Effector memory CD4-positive, alpha-beta T cell (primary cell): ENCODE measurements around the gene UVRAG.

Experiments used
- DNase-seq, 3 donors: peaks; one replicate each; pipeline ENCODE4 v3.0.0-alpha.2; 2020
- H3K27ac ChIP-seq: 2 replicates; pipeline ENCODE4 v1.7.0; 2013; ENCODE audit warnings: mild to moderate bottlenecking, low read length, moderate library complexity; ENCODE audit not compliant: insufficient read depth, poor library complexity, severe bottlenecking
- H3K27me3 ChIP-seq: replicated peaks from 2 replicates; pipeline ENCODE4 v1.7.0; 2013; ENCODE audit warnings: mild to moderate bottlenecking, low read length; ENCODE audit not compliant: insufficient read depth, control insufficient read depth, poor library complexity, severe bottlenecking
- H3K36me3 ChIP-seq: 2 replicates; pipeline ENCODE4 v1.7.0; 2013; ENCODE audit warnings: mild to moderate bottlenecking, low read length, moderate library complexity; ENCODE audit not compliant: control insufficient read depth, insufficient read depth
- H3K4me1 ChIP-seq: 2 replicates; pipeline ENCODE4 v1.7.0; 2013; ENCODE audit warnings: low read length, mild to moderate bottlenecking; ENCODE audit not compliant: control insufficient read depth, insufficient read depth, poor library complexity, severe bottlenecking
- H3K4me3 ChIP-seq: 2 replicates; pipeline ENCODE4 v1.7.0; 2013; ENCODE audit warnings: low read length, low read depth, mild to moderate bottlenecking; ENCODE audit not compliant: insufficient read depth, poor library complexity, severe bottlenecking
- H3K9me3 ChIP-seq: 2 replicates; pipeline ENCODE4 v1.7.0; 2013; ENCODE audit warnings: mild to moderate bottlenecking, low read length, moderate library complexity; ENCODE audit not compliant: control insufficient read depth

UVRAG gene

DNA sequence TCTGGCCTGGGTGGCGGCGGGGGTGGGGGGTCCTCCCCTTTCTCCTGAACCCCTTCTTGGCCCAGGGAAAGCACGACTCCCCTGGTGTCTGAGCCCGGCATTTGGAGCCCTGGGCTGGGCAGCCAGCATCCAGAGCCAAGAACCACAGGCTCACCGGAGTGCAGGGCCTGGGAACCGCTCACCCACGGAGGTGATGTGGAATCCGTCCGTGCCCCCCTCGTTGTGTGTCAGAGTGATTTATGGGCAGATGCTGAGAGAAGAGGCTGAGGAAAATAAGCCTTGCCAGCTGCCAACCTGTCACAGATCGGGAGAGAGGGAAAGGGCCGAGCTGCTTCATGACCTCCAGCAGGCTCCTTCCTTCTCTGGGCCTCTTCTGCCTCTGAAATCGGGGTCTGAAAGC, 357.6 kb downstream of the UVRAG start:
- no peaks in the 10 kb centered on the region for H3K27me3 ChIP-seq
- H3K36me3 ChIP-seq = no peaks in the 10 kb centered on the region
- no peaks in the 10 kb centered on the region for H3K9me3 ChIP-seq
- no peak overlapping the region for H3K4me3 ChIP-seq
- H3K27ac ChIP-seq = no peak overlapping the region
- DNase-seq = no peak
- no peaks in the 10 kb centered on the region for H3K4me1 ChIP-seq

DNA sequence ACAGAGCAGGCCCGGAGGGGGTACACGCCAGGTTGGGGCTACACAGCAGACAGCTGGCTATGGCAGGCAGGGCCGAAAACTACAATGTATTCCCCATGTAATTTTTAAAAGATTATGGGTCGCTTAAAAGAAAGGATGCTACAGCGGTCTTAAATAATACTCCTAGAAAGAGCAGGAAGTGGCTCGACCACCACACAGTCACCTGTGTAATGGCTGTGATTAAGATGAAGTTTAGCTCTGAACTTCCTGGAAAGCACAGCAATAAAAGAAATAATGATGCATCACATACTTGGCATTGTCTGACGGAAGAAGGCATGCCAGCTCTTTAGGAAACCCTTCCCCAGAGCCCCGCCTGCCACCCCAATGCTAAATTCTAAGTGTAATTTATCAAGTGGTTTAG, 358.7 kb downstream of the UVRAG start:
- Histone ChIP-seq H3K36me3 (no peaks in the 10 kb centered on the region), H3K27ac (no peak overlapping the region), H3K27me3 (no peaks in the 10 kb centered on the region), H3K9me3 (no peaks in the 10 kb centered on the region), H3K4me1 (no peaks in the 10 kb centered on the region), H3K4me3 (no peak overlapping the region)
- DNase-seq = no peak

DNA sequence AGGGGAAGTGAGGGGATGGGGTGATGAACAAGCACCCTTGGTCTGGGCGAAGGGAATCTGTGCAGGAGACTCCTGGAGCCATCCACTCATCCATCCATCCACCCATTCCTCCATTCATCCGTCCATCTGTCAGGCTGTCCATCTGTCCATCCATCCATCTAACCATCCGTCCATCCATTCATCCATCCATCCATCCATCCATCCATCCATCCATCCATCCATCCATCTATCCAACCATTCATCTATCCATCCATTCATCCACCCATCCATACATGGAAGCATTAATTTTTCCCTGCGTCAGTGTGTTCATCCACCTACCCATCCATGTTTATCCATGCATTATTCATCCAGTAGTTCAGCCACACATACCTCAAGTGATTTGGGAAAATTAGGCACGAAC, 359.3 kb downstream of the UVRAG start:
- no peaks in the 10 kb centered on the region for H3K9me3 ChIP-seq
- no peak overlapping the region for H3K27ac ChIP-seq
- no peaks in the 10 kb centered on the region for H3K36me3 ChIP-seq
- no peaks in the 10 kb centered on the region for H3K4me1 ChIP-seq
- H3K4me3 ChIP-seq = no peak overlapping the region
- H3K27me3 ChIP-seq = no peaks in the 10 kb centered on the region
- DNase-seq = no peak

DNA sequence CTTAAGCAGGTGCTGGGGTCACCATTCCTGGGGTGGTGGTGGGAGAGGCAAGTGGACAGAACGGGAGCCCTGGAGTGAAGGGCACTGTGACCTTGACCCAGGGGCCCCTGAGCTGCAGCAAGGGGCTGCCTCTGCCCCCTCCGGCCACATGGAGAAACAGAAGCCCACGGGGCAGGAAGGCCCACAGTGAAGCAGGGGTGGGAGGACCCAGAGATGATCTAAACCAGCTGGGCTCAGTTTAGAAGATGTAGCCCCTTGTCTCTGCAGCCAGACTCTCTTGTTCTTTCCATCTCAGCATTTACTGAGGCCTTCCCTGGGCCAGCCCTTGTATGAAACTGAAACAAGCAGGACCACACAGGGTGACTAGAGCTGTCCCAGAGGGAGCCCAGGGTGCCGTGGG, 360.8 kb downstream of the UVRAG start:
- H3K36me3 ChIP-seq = no peaks in the 10 kb centered on the region
- no peak for DNase-seq
- no peaks in the 10 kb centered on the region for H3K9me3 ChIP-seq
- H3K4me3 ChIP-seq = no peak overlapping the region
- no peaks in the 10 kb centered on the region for H3K4me1 ChIP-seq
- no peak overlapping the region for H3K27ac ChIP-seq
- no peaks in the 10 kb centered on the region for H3K27me3 ChIP-seq

DNA sequence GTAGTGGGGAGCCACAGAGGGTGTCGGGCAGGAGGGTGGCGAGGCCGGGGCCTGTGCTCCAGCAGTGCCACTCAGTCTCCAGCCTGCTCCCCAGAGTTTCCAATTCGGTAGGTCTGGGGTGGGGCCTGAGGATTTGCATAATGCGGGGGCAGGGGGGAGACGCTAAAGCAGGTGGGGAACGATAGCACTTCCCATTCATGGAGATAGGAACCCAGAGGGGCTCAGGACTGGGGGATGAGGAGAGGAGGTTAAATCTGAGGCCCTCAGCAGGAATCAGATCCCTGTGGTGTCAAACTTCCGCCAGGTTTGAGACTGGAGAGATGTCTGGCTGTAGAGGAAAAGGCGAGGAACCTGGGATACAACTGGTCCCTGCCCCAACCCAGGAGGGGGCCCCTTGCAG, 361.5 kb downstream of the UVRAG start:
- Histone ChIP-seq H3K4me3 (no peak overlapping the region), H3K4me1 (no peaks in the 10 kb centered on the region), H3K27me3 (no peaks in the 10 kb centered on the region), H3K9me3 (no peaks in the 10 kb centered on the region), H3K27ac (no peak overlapping the region), H3K36me3 (no peaks in the 10 kb centered on the region)
- DNase-seq = no peak

DNA sequence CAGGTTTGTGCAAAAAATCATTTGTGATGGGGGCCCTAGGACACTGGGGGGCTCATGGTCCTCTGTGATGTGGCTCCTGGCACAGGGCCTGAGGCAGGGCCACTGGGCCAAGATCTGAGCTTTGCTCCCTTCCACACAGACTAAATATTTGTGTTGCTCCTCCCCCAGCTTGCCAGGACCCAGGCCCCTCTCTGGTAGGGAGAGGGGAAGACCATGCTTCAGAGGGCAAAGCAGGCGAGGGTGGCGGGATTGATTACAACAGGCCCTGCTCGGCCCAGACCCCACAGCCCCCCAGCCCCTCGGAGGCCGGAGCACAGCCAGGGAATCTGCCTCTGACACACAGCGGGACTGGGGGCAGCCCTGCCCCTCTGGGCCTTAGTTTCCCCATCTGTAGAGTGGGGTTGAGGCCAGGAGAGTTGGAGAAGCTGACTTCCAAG, 362.3 kb downstream of the UVRAG start:
- no peak overlapping the region for H3K27ac ChIP-seq
- no peak overlapping the region for H3K4me3 ChIP-seq
- no peaks in the 10 kb centered on the region for H3K27me3 ChIP-seq

DNA sequence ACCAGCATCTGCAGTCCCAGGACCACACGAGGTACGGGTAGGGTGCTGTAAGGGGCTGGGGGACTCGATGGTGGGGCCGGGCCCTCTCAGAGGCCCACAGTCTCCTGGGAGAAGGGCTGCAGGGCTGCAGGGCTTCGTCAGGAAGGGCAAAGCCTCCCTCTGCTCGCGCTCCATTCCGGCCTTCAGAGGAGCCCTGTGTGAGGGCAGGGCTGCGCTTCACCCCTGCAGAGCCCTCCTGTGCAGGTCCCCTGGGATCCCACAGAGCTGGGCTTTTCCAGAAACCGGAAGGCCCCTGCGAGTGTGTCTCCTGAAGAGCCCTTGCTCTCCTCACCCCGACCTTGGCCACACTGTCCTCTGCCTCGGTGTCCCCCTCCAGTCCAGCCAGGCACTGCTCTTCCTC, 364.1 kb downstream of the UVRAG start:
- H3K36me3 ChIP-seq = no peaks in the 10 kb centered on the region
- no peak for DNase-seq
- H3K9me3 ChIP-seq = no peaks in the 10 kb centered on the region
- H3K4me1 ChIP-seq = no peaks in the 10 kb centered on the region
- no peak overlapping the region for H3K27ac ChIP-seq
- no peaks in the 10 kb centered on the region for H3K27me3 ChIP-seq
- H3K4me3 ChIP-seq = no peak overlapping the region

More for the DNA sequence above, 362.3 kb downstream of the UVRAG start:
- H3K9me3 ChIP-seq = no peaks in the 10 kb centered on the region
- H3K36me3 ChIP-seq = no peaks in the 10 kb centered on the region
- DNase-seq = no peak
- H3K4me1 ChIP-seq = no peaks in the 10 kb centered on the region

DNA sequence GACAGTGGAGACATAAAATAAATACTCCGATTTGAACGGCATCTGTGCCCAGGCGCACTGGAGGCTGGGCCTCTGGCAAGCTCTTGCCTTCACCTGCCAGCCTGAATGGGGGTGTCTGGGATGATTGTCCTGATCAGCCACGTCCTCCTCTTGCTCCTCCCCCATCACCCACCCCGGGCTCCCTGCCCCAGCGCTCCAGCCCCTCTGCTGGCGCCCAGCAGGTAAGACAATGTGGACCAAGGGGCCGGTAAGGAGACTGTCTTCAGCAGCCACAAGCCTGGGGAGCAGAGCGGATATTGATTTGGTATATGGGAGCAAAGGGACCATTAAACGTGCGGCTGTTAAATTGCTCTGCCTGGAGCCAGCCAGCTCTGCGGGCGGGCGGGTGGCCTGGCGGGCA, 366.4 kb downstream of the UVRAG start:
- Histone ChIP-seq H3K27me3 (no peaks in the 10 kb centered on the region), H3K9me3 (no peaks in the 10 kb centered on the region)
- DNase-seq = no peak

DNA sequence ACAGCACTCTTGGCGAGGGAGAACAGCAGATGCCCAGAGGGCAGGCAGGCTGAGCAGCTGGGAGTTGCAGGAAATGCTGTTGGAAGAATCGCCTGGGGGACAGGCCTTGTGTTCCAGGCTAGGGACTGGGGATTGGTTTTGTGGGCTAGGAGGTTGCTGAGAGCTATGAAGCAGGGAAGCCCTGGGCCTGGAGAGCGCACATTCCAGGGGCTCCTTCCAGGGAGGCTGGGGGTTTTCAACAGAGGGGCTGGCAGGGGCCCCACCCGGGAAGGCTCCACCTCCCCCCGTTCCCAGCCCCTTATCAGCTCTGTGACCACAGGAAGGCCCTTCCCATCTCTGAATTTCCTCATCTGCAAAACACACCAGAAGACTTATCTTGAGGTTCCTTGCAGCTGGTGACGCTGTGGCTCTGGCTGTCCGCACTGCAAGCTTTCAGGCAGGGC, 369.6 kb downstream of the UVRAG start:
- Histone ChIP-seq H3K27me3 (no peaks in the 10 kb centered on the region), H3K4me1 (no peaks in the 10 kb centered on the region), H3K4me3 (no peak overlapping the region), H3K9me3 (no peaks in the 10 kb centered on the region), H3K27ac (no peak overlapping the region), H3K36me3 (no peaks in the 10 kb centered on the region)
- DNase-seq = no peak

More for the DNA sequence above, 366.4 kb downstream of the UVRAG start:
- Histone ChIP-seq H3K36me3 (no peaks in the 10 kb centered on the region), H3K4me1 (no peaks in the 10 kb centered on the region), H3K4me3 (no peak overlapping the region), H3K27ac (no peak overlapping the region)

DNA sequence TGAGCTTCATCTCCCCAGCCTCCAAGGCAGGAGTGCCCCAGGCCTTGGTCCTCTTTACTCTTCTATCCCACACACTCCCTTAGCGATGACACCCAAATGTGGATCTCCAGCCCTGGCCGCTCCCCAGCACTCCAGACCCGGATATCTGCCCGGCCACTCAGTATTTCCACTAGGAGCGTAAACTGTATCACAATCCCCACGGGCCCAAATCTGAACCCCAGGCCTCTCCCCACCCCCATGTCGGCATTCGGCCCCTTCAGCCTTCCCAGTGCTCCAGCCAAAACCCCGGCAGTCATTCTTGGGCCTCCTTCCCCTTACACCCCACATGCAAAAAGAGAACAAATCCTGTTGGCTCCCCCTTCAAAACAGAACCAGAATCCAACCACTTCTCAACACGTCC, 370.5 kb downstream of the UVRAG start:
- H3K27me3 ChIP-seq = no peaks in the 10 kb centered on the region

DNA sequence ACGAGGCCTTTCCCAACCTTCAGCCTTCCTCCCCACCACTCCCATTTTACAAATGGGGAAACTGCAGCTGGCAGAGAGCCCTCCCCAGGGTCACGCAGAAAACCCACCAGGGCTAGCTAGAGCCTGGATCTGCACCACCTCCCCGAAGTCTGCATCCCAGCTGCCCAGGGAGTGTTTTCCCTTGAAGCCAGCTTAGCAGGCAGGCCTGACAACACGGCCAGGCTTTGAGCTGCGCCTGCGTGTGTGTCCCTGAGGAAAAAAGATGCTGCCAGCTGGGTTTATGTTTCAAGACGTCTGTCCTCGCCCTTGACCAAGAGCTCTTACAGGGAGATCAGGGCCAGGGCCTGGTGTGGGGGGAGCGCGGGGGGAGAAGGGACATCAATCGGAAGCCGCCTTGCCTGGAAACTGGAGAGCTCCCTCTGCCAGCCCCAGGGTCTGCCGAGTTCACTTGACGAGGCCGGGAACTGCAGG, 371.0 kb downstream of the UVRAG start:
- no peaks in the 10 kb centered on the region for H3K9me3 ChIP-seq
- H3K36me3 ChIP-seq = no peaks in the 10 kb centered on the region
- H3K4me3 ChIP-seq = no peak overlapping the region
- H3K4me1 ChIP-seq = no peaks in the 10 kb centered on the region
- no peak for DNase-seq
- H3K27ac ChIP-seq = no peak overlapping the region
- H3K27me3 ChIP-seq = no peaks in the 10 kb centered on the region

More for the DNA sequence above, 370.5 kb downstream of the UVRAG start:
- Histone ChIP-seq H3K27ac (no peak overlapping the region), H3K36me3 (no peaks in the 10 kb centered on the region), H3K4me1 (no peaks in the 10 kb centered on the region), H3K9me3 (no peaks in the 10 kb centered on the region), H3K4me3 (no peak overlapping the region)
- DNase-seq = no peak
